Endothelial cell of hepatic sinusoid (primary cell): ENCODE measurements around the gene ACOXL.
"Not testable (repeated sequence)": the region's sequence is repeated elsewhere in the genome, so short reads cannot be mapped to it uniquely, and the experiment has no call there.

Experiments
- in situ Hi-C: cut with HindIII; loops from 2 replicates; pipeline ENCODE4 v1.10.0; 2017; ENCODE audit warnings: low sequenced_read_pairs

ACOXL gene

GRCh38 chr2:111030260-111030891, 298.0 kb downstream of the ACOXL start:
- in situ Hi-C loops = no loop called here

DNA sequence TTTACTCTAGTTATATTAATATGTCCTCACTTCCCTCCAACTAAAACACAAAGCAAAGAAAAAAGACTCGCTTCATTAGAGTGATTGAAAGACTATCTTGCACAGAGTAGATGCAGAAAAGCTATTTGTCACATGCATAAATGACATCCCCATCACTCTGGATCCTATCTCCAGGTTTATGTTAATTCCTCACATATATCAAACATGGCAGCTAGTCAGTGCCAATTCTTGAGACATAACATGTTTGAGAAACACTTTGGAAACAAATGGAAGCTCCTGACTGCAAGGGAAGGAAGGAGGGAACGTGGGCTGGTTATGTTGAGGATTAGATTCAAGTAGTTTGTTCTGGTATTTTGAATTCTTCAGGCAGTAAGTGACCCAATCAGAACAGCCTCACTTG, 298.6 kb downstream of the ACOXL start:
- in situ Hi-C loops = no loop called here

GRCh38 chr2:111031546-111032478, 299.4 kb downstream of the ACOXL start:
- in situ Hi-C loops = no loop called here

DNA sequence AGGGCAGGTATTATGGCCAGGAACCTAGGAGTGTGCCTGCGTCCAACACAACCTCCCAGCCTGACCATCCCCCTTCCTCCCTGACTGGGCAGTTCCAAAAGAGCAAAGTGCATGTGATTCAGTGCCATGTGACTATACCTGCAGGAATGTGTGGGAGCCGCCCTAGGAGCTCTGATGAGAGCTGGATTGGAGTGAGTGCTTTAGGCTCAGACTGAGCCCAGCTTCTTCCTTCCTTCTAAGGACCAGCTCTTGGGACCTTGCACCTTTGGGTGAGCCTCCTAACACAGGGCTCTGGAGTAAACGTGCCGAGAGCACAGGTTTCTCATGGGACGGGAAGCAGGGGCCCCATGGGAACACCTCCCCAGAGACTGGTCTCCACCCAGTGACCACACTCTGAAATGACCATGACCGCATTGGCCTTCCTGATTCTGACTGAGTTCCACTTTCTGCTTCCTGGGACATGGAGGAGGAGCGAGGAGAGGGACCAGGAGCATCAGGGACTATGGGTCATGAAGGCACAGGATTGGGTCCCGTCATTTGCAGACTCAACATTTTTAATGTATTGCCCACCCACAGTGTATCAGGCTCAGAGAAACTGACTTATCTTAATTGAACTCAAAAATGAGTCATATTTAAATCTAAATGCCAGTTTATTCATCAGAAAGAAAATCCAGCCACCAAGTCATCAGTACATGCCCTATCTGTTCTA, 300.5 kb downstream of the ACOXL start:
- in situ Hi-C loops = no loop called here

- in situ Hi-C loops = no loop called here
Observed at GRCh38 chr2:111034146-111034545, 301.8 kb downstream of the ACOXL start.

- in situ Hi-C loops = loop anchor here (5.0 kb wide), 1 partner anchor 42 kb away; no protein-coding TSS in a partner anchor
Observed at GRCh38 chr2:111034606-111035005, 302.2 kb downstream of the ACOXL start.

- in situ Hi-C loops = loop anchor here (5.0 kb wide), 1 partner anchor 44 kb away; no protein-coding TSS in a partner anchor
Observed at GRCh38 chr2:111035830-111036441, 303.6 kb downstream of the ACOXL start.

DNA sequence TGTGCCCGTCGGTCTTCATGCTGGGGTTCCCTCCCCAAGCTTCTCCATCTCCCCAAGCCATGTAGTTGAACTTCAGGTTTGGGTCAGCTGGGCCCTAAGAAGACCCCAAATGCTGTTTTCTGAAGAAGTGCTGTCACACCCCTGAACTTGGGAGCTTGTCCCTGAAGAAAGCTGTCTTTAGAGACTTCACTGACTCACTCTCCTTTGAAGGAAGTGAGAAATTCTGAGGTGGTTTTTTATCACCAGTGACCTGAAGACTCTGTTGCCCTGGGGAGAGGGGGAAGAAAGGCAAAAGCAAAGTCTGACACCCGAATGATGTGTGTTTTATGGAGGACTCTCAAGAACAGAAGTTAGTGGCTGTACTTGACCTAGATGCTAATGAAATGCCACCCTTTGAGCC, 304.8 kb downstream of the ACOXL start:
- in situ Hi-C loops = loop anchor here (5.0 kb wide), 1 partner anchor 45 kb away; no protein-coding TSS in a partner anchor

- in situ Hi-C loops = loop anchor here (5.0 kb wide), 2 partner anchors 48 to 57 kb away; no protein-coding TSS in a partner anchor
Observed at GRCh38 chr2:111039628-111040383, 307.4 kb downstream of the ACOXL start.

GRCh38 chr2:111041398-111042202, 309.2 kb downstream of the ACOXL start:
- in situ Hi-C loops = loop anchor here (5.0 kb wide), 1 partner anchor 56 kb away; no protein-coding TSS in a partner anchor

DNA sequence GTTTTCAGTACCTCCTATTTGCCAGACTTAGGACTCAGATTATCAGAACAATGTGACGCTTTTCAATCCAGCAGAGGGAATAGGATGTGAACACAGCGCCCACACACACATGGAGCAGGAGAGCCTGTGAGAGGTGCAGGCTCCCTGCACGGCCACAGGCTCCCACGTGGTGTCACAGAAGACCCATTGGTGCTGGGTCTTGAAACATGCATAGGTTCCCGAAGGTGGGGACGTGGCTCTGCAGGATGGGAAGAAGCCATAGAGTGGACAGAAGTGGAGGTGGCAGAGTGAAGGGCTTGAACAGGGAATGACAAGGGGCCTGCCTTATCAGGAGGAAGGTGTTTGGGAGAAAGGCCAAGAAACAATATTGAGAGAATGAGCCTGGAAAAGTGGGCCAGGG, 309.9 kb downstream of the ACOXL start:
- in situ Hi-C loops = loop anchor here (5.0 kb wide), 1 partner anchor 55 kb away; no protein-coding TSS in a partner anchor

DNA sequence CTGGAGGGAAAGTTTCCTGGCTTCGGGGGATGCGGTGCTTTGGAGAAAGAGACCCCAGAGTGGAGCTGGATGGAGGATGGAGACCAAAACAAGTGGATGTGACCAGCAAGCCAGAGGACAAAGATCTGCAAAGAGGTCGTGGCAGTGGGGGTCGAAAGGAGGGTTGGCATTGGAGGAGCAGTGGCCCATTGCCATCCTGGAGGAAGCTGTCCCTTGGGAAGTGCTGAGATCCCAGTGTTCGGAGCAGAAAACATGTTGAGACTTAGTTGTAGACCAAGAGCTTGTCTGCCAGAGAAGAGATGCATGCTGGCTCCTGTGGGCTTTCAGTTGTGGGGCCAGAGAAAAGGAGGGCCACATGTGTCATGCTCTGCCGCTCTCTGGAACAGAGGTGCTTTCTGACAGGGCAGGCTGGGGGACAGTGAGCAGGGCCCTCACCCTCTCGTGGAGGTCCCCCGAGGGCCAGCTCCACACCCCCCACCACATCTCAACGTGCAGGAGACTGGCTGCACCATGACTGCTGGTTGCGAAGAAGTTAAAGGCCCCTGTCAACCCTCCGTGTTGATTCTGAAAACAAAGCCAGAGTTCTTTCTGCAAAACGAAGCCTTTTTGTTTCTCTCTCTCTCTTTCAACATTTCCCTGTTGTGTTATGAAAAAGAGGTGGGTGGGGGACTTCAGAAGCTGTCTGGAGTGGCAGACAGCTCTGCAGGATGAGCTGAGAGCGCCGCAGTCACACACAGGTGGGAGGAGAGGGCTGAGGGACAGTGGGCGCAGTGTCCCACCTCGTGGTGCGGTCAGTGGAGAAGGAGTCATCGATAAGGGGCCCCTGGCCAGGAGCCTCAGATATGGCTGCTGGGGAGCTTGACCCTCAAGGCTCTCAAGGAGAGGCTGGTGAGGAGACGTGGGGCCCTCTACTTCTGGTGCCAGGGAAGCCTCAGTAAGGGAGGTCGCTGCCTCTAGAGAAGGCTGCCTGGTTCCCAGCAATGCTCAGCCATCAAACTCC, 310.7 kb downstream of the ACOXL start:
- in situ Hi-C loops = loop anchor here (5.0 kb wide), 1 partner anchor 54 kb away; no protein-coding TSS in a partner anchor

GRCh38 chr2:111044066-111044465, 311.7 kb downstream of the ACOXL start:
- in situ Hi-C loops = loop anchor here (5.0 kb wide), 1 partner anchor 53 kb away; no protein-coding TSS in a partner anchor

DNA sequence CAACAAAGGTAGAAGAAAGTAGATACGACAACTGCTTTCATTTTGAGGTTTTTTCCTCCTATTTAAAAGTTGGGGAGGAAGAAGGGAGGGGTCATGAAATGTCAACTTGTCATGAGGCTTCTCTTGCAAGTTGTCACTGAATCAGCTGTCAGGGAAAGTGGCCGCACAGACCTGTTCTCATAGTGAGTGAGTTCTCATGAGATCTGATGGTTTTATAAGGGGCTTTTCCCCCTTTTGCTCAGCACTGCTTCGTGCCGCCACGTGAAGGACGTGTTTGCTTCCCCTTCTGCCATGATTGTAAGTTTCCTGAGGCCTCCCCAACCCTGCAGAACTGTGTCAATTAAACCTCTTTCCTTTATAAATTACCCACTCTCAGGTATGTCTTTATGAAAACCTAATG, 312.9 kb downstream of the ACOXL start:
- in situ Hi-C loops = not testable (repeated sequence)

- in situ Hi-C loops = no loop called here
Observed at GRCh38 chr2:111045771-111046444, 313.5 kb downstream of the ACOXL start.

DNA sequence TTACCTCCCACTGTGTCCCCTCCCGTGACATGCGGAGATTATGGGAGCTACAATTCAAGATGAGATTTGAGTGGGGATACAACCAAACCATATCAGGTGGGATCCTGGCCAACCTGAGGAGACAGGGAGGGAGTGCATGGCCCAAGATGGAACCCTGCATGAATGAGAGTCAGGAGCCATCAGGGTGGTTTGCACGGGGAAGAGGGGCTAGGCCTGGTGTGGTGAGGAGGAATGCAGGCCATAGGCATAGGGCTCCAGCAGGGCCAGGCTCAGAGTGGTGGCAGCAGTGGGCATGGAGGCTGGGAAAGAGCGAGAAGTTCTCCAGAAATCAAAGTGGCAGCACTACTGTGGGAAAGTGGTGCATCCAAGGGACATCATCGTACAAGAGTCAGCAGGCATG, 314.3 kb downstream of the ACOXL start:
- in situ Hi-C loops = no loop called here
